Heart right ventricle (tissue), 16 donors: Measurements from ENCODE around the gene IFI30. TPM values are rescaled to one million over a fixed set of nuclear protein-coding genes. Genes with fewer than 3 reads are reported as not detected.

Source experiments
- ATAC-seq, 8 donors: fragments of 200-7000 bp; cut with Tn5 transposase; one replicate each; pipeline ENCODE4 v1.9.1; 2020; ENCODE audit warnings: mild to moderate bottlenecking in 8 of 8, moderate library complexity in 8 of 8, moderate number of reproducible peaks in 1 of 8
- DNase-seq, 2 donors: peaks; one replicate each; pipeline ENCODE4 v3.0.0-alpha.2; 2020
- H3K27ac ChIP-seq, 10 donors: fragments of 200-600 bp; sonication (generic) in 2 of 10; one replicate each; pipeline versions ENCODE4 v1.5.0 to v1.8.0; 2020 to 2022; ENCODE audit warnings: mild to moderate bottlenecking in 3 of 10
- H3K27me3 ChIP-seq, 7 donors: fragments of 200-600 bp; one replicate each; pipeline ENCODE4 v1.8.0; 2021 to 2022; ENCODE audit warnings: mild to moderate bottlenecking in 2 of 7
- H3K36me3 ChIP-seq, 9 donors: fragments of 200-600 bp; sonication (generic) in 1 of 9; one replicate each; pipeline versions ENCODE4 v1.5.0 to v1.8.0; 2020 to 2022; ENCODE audit warnings: mild to moderate bottlenecking in 2 of 9
- H3K4me1 ChIP-seq, 9 donors: fragments of 200-600 bp; sonication (generic) in 1 of 9; one replicate each; pipeline versions ENCODE4 v1.5.0 to v1.8.0; 2020 to 2022; ENCODE audit warnings: mild to moderate bottlenecking in 4 of 9
- H3K4me3 ChIP-seq, 10 donors: fragments of 200-600 bp; sonication (generic) in 2 of 10; one replicate each; pipeline versions ENCODE4 v1.5.0 to v1.8.0; 2020 to 2022; ENCODE audit warnings: mild to moderate bottlenecking in 7 of 10, moderate library complexity in 2 of 10
- H3K9me3 ChIP-seq, 11 donors: fragments of 200-600 bp in 10 of 11; sonication (generic) in 2 of 11; one replicate each; pipeline versions ENCODE4 v1.5.0 to v1.8.0; 2013 to 2022; ENCODE audit warnings: mild to moderate bottlenecking in 2 of 11, control low read depth in 1 of 11, moderate library complexity in 1 of 11
- WGBS, 2 donors: extraction: QIAGEN DNeasy Blood & Tissue Kit; methylation state at CpG; one replicate each; pipeline ENCODE4 v1.1.7; 2013; ENCODE audit warnings: inconsistent platforms in 1 of 2; 5-methylcytosine and 5-hydroxymethylcytosine counted together
- intact Hi-C, 10 donors: fragments of 100-400 bp; cut with DNase I; formaldehyde crosslinking; loops; one replicate each; pipeline versions ENCODE4 v1.11.1 to v1.14.2; 2022
- polyA plus RNA-seq, 2 donors: library from polyadenylated mRNA; stranded (reverse); fragments of 200-250 nt; gene quantifications; one replicate each; pipeline ENCODE4 v1.2.3, GENCODE V29; 2013
- total RNA-seq, 10 donors: library from RNA; stranded (reverse); fragmentation: NEBNext Ultra II Directional in 3 of 10; extraction: Animal tissue kit (Norgen Biotek cat#: 25700) in 3 of 10; gene quantifications; one replicate each; pipeline versions ENCODE4 v1.2.1 to v1.2.4, GENCODE V29; 2021 to 2023
- TF ChIP-seq, protein P1 (sequence below), 9 donors: fragments of 200-600 bp; sonication (generic) in 2 of 9; IDR thresholded peaks; one replicate each; pipeline versions ENCODE4 v1.5.0 to v1.8.0; 2021 to 2022; ENCODE audit warnings: antibody characterized with exemption in 9 of 9, mild to moderate bottlenecking in 5 of 9, moderate library complexity in 1 of 9
- donor health status: Arrhythmogenic right ventricular cardiomyopathy.
- donor health status: ischemic (EF 13 %, LVEDD 7.1; RV severe dilation, severe dysfunction).
- donor health status: healthy with polysubstance abuse.
- donor health status: DM: no; HTN: yes; CAD: no.
- donor health status: DM: no; HTN: no; CAD: no.
- donor health status: ischemic (EF 25% LVEDD 6.9; RV normal size, moderate dysfunction).
- donor health status: ischemic (EF 25% LVEDD 5.7; RV mildly dilated, moderate dysfunction).
- donor health status: healthy.
- donor health status: DM: yes; HTN: yes; CAD: no.
- donor health status: Ischemic cardiomyopathy.
- donor health status: ischemic (EF 35%, LVEDD 5.7; RV mildly dilated, moderate dysfunction).
- donor health status: nonischemic (EF 11% LVEDD 7.7; RV severe dilation, severe dysfunction).
- donor health status: DM: yes; HTN: yes; CAD: no.
- donor health status: PGD.
- donor health status: ischemic (EF 29% LVEDD 5.4; RV normal size, mild dysfunction).
- donor health status: nonischemic (EF 23%, LVEDD 6.1; RV moderate dilation, normal function).

IFI30 gene
- total and polyA plus RNA-seq, 12 donors: 6.5 to 241 (median 11.9) TPM

DNA sequence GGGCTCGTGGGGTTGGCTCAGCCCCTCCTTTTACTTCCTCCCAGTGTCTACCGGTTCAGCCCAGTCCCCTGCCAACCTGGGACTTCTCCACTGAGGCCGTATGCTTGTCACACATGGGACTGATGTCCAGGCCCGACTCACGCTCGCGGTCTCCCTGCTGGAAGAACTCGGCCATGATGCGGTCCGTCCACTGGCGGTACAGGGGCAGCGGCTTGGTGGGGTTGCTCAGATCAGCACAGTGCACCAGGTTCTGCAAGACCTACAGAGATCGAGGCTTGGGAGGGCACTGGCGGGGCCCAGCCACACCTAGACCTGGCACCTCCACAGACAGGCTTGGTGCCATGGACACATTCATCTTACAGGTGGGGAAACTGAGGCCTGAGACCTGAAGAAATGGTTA is 38.1 kb downstream of the IFI30 start:
- DNase-seq: no peak
- intact Hi-C loops: loop anchor here in 4 of 10 donors (5.0 kb wide), 2 partner anchors 36 to 41 kb away; no protein-coding TSS in a partner anchor
- peaks cover 0 to 15% (median 5%) of the 10 kb centered on the region in 7 donors for H3K27me3 ChIP-seq
- H3K4me3 ChIP-seq: no peak overlapping the region
- H3K36me3 ChIP-seq: no peaks in the 10 kb centered on the region
- no peak for ATAC-seq
- no peaks in the 10 kb centered on the region for H3K9me3 ChIP-seq
- TF ChIP-seq, protein P1, sequence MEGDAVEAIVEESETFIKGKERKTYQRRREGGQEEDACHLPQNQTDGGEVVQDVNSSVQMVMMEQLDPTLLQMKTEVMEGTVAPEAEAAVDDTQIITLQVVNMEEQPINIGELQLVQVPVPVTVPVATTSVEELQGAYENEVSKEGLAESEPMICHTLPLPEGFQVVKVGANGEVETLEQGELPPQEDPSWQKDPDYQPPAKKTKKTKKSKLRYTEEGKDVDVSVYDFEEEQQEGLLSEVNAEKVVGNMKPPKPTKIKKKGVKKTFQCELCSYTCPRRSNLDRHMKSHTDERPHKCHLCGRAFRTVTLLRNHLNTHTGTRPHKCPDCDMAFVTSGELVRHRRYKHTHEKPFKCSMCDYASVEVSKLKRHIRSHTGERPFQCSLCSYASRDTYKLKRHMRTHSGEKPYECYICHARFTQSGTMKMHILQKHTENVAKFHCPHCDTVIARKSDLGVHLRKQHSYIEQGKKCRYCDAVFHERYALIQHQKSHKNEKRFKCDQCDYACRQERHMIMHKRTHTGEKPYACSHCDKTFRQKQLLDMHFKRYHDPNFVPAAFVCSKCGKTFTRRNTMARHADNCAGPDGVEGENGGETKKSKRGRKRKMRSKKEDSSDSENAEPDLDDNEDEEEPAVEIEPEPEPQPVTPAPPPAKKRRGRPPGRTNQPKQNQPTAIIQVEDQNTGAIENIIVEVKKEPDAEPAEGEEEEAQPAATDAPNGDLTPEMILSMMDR (IDR thresholded peaks at IDR 0.05): no peak
- H3K4me1 ChIP-seq: peaks cover 0 to 8% (median 0%) of the 10 kb centered on the region in 9 donors
- H3K27ac ChIP-seq: no peak overlapping the region
- WGBS, 2 donors: 81 to 84% methylated on average over 14 of the region's 14 CpGs

DNA sequence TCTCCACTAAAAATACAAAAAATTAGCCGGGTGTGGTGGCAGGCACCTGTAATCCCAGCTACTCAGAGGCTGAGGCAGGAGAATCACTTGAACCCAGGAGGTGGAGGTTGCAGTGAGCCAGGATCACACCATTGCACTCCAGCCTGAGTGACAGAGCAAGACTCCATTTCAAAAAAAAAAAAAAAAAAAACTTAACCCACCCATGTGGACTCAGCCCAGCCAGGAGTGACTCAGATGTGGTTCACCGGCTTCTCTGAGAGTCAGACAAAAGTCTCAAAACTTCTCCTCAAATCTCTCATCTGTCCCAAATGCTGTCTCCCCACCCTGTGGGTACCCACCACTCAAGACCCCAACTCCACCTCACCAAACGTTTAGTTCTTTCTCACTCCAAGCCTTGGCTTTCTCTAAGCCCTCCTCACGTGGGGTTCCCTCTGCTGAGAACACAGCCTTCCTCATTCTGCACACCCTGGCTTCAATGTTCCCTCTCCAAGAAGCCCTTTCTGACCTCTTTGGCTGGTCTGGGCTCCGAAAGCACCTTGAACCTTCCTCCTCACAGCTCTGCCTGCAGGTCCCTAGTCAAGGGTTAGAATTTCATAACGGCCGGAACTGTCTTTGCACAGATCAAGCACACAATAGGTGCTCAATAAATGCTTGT is 41.3 kb downstream of the IFI30 start:
- H3K4me1 ChIP-seq: no peaks in the 10 kb centered on the region
- H3K36me3 ChIP-seq: no peaks in the 10 kb centered on the region
- intact Hi-C loops: loop anchor here in 4 of 10 donors (5.0 kb wide), 2 partner anchors 32 to 37 kb away; no protein-coding TSS in a partner anchor
- no peak overlapping the region for H3K4me3 ChIP-seq
- 70 to 71% methylated on average over 7 of the region's 7 CpGs for WGBS, 2 donors
- ATAC-seq: no peak
- TF ChIP-seq, protein P1 (IDR thresholded peaks at IDR 0.05): no peak
- DNase-seq: no peak
- H3K9me3 ChIP-seq: no peaks in the 10 kb centered on the region
- H3K27me3 ChIP-seq: peaks cover 0 to 11% (median 0%) of the 10 kb centered on the region in 7 donors
- no peak overlapping the region for H3K27ac ChIP-seq

DNA sequence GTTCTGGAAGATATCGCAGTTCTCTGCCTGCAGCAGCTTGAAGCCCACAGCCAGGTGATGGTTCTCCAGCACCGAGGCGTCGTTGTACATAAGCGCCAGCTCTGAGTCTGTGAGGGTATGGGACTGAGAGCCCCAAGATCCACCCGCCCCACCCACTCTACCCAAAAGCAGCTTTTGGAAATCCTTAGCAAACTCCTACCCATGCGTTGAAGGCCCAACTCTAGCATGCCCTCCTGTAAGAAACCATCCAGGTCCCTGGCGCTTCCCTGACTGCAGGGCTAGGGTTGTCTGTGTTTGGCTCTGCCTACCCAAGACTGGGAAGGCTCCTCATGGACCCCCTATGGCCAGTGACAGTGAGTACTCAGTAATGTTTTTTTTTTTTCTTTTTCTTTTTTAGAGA is 43.2 kb downstream of the IFI30 start:
- Histone ChIP-seq H3K9me3 (no peaks in the 10 kb centered on the region), H3K4me1 (peaks cover 0 to 3% (median 0%) of the 10 kb centered on the region in 9 donors), H3K36me3 (no peaks in the 10 kb centered on the region), H3K4me3 (no peak overlapping the region), H3K27me3 (peaks cover 0 to 20% (median 15%) of the 10 kb centered on the region in 7 donors), H3K27ac (no peak overlapping the region)
- intact Hi-C loops: no loop called here
- 94 to 96% methylated on average over 8 of the region's 8 CpGs for WGBS, 2 donors
- ATAC-seq: no peak
- DNase-seq: no peak
- TF ChIP-seq, protein P1 (IDR thresholded peaks at IDR 0.05): no peak

DNA sequence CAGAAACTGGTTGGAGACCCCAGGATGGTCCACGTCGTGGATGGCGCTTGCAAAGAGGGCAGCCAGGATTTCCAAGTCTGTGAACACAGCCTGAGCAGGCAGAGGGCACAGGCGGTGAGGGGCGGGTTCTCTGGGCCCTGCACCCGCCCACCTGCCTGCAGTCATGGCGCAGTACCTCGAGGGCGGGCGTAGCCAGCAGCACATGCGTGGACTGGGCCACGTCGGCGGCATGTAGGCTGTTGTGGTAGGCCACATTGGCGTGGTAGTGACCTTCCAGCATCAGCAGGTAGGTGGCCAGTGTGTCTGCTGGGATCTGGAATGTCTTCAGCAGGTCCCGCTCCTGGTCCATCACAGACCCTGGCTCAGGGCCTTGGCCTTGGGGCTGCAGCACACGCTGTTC is 44.5 kb downstream of the IFI30 start:
- Histone ChIP-seq H3K4me1 (peaks cover 0 to 3% (median 0%) of the 10 kb centered on the region in 9 donors), H3K9me3 (no peaks in the 10 kb centered on the region), H3K27ac (no peak overlapping the region), H3K36me3 (no peaks in the 10 kb centered on the region), H3K4me3 (no peak overlapping the region), H3K27me3 (peaks cover 0 to 25% (median 20%) of the 10 kb centered on the region in 7 donors)
- intact Hi-C loops: no loop called here
- DNase-seq: no peak
- WGBS, 2 donors: 88 to 89% methylated on average over 17 of the region's 17 CpGs
- ATAC-seq: no peak
- TF ChIP-seq, protein P1 (IDR thresholded peaks at IDR 0.05): no peak
